SK-N-SH (cell line): ENCODE data around the gene LRRC8C. TPM values are rescaled to one million over a fixed set of nuclear protein-coding genes. Genes with fewer than 3 reads are reported as not detected.

Experiments used
- CTCF ChIA-PET: fragments of 300-600, 350-600 bp; formaldehyde crosslinking; extraction: SDS; loops from one replicate; lab custom pipeline; 2021; lab: Yijun Ruan, JAX
- POLR2A ChIA-PET: fragments of 350-600 bp; sonication (Branson Sonifier 250); formaldehyde crosslinking; extraction: SDS; loops from one replicate; lab custom pipeline; 2020; ENCODE audit warnings: antibody characterized with exemption, inconsistent platforms; lab: Yijun Ruan, JAX
- DNase-seq: peaks from one replicate; pipeline ENCODE4 v3.0.0; 2012
- H2AFZ ChIP-seq: fragments of 200-600 bp; sonication (generic); 2 replicates; pipeline ENCODE4 v1.8.1; 2016; ENCODE audit warnings: antibody characterized with exemption, mild to moderate bottlenecking, low read depth
- H3F3A ChIP-seq: fragments of 200-600 bp; sonication (generic); replicated peaks from 2 replicates; pipeline ENCODE3; 2016; ENCODE audit warnings: antibody characterized with exemption, mild to moderate bottlenecking; ENCODE audit not compliant: insufficient read depth
- H3K27ac ChIP-seq, 2 experiments: fragments of 200-500 bp in 1 of 2; fragments of 200-600 bp in 1 of 2; sonication (Bioruptor generic) in 1 of 2; sonication (generic), shearing (Covaris generic) in 1 of 2; 2 replicates each; pipeline versions ENCODE4 v1.5.1 to v1.6.1; 2014 to 2016; ENCODE audit warnings: low read depth in 2 of 2, inconsistent platforms in 1 of 2, low read length in 1 of 2, mild to moderate bottlenecking in 1 of 2, mixed read lengths in 1 of 2
- H3K27me3 ChIP-seq: fragments of 200-600 bp; sonication (generic), shearing (Covaris generic); 2 replicates; pipeline ENCODE4 v1.6.1; 2016; ENCODE audit warnings: mixed run types; ENCODE audit not compliant: insufficient read depth
- H3K36me3 ChIP-seq, 2 experiments: fragments of 200-500 bp in 1 of 2; fragments of 200-600 bp in 1 of 2; sonication (Bioruptor generic) in 1 of 2; sonication (generic) in 1 of 2; replicated peaks in 1 of 2; 2 replicates each; pipeline versions ENCODE3 to v1.5.1; 2014 to 2016; ENCODE audit warnings: low read length in 1 of 2, mild to moderate bottlenecking in 1 of 2; ENCODE audit not compliant: insufficient read depth in 2 of 2, control insufficient read depth in 1 of 2
- H3K4me1 ChIP-seq, 2 experiments: fragments of 200-500 bp in 1 of 2; fragments of 200-600 bp in 1 of 2; sonication (Bioruptor generic) in 1 of 2; sonication (generic), shearing (Covaris generic) in 1 of 2; 2 replicates each; pipeline versions ENCODE4 v1.5.1 to v1.6.1; 2014 to 2016; ENCODE audit warnings: low read depth in 1 of 2, low read length in 1 of 2, mixed run types in 1 of 2; ENCODE audit not compliant: insufficient read depth in 2 of 2, control insufficient read depth in 1 of 2
- H3K4me2 ChIP-seq: fragments of 200-600 bp; sonication (generic), shearing (Covaris generic); 2 replicates; pipeline ENCODE4 v1.6.1; 2017; ENCODE audit warnings: mixed run types
- H3K4me3 ChIP-seq, 2 experiments: fragments of 200-500 bp in 1 of 2; fragments of 200-600 bp in 1 of 2; sonication (Bioruptor generic) in 1 of 2; sonication (generic), shearing (Covaris generic) in 1 of 2; 2 replicates each; pipeline versions ENCODE4 v1.5.1 to v1.8.1; 2014 to 2016; ENCODE audit warnings: low read depth in 2 of 2, inconsistent platforms in 1 of 2, low read length in 1 of 2, mild to moderate bottlenecking in 1 of 2, mixed read lengths in 1 of 2, moderate library complexity in 1 of 2
- H3K79me2 ChIP-seq: fragments of 200-600 bp; sonication (generic); 2 replicates; pipeline ENCODE4 v1.8.1; 2017; ENCODE audit warnings: mild to moderate bottlenecking; ENCODE audit not compliant: insufficient read depth
- H3K9ac ChIP-seq: fragments of 200-600 bp; sonication (generic); 2 replicates; pipeline ENCODE4 v1.6.1; 2017; ENCODE audit warnings: mixed run types
- H3K9me2 ChIP-seq: fragments of 200-600 bp; sonication (generic); 2 replicates; pipeline ENCODE4 v1.6.1; 2017; ENCODE audit warnings: mixed run types
- H3K9me3 ChIP-seq: fragments of 200-600 bp; sonication (generic); 2 replicates; pipeline ENCODE4 v1.6.1; 2017; ENCODE audit warnings: mixed run types, mild to moderate bottlenecking, moderate library complexity
- H4K20me1 ChIP-seq: fragments of 200-600 bp; sonication (generic); 2 replicates; pipeline ENCODE4 v1.6.1; 2017; ENCODE audit warnings: mild to moderate bottlenecking, mixed run types; ENCODE audit not compliant: insufficient read depth
- CHD2 ChIP-seq: fragments of 150-350 bp; IDR thresholded peaks from 2 replicates; pipeline ENCODE4 v1.6.1; 2018; ENCODE audit warnings: low read length; ENCODE audit not compliant: partially characterized antibody
- EP300 ChIP-seq, 2 experiments: IDR thresholded peaks; 2 replicates each; pipeline versions ENCODE4 v1.4.0 to v1.6.1; 2012; ENCODE audit warnings: borderline replicate concordance in 1 of 2, low read depth in 1 of 2, low read length in 1 of 2
- FOSL2 ChIP-seq: IDR thresholded peaks from 2 replicates; pipeline ENCODE4 v1.4.0; 2012; ENCODE audit warnings: low read depth, mild to moderate bottlenecking, moderate library complexity, borderline replicate concordance
- GABPA ChIP-seq: IDR thresholded peaks from 2 replicates; pipeline ENCODE4 v1.4.0; 2012; ENCODE audit warnings: low read depth, mild to moderate bottlenecking
- IRF3 ChIP-seq: fragments of 150-350 bp; IDR thresholded peaks from 2 replicates; pipeline ENCODE4 v1.6.1; 2016; ENCODE audit warnings: mild to moderate bottlenecking, low read depth, low read length
- MAX ChIP-seq: IDR thresholded peaks from 2 replicates; pipeline ENCODE4 v1.4.0; 2012; ENCODE audit warnings: low read depth
- NFIC ChIP-seq: IDR thresholded peaks from 2 replicates; pipeline ENCODE4 v1.4.0; 2012; ENCODE audit warnings: borderline replicate concordance
- NRF1 ChIP-seq: IDR thresholded peaks from 2 replicates; pipeline ENCODE4 v1.6.1; 2012; ENCODE audit warnings: low read depth, mild to moderate bottlenecking, low read length
- PBX3 ChIP-seq: IDR thresholded peaks from 2 replicates; pipeline ENCODE4; 2012
- RAD21 ChIP-seq: IDR thresholded peaks from 2 replicates; pipeline ENCODE4 v1.6.1; 2012; ENCODE audit warnings: mild to moderate bottlenecking, low read length
- RCOR1 ChIP-seq: fragments of 150-350 bp; IDR thresholded peaks from 2 replicates; pipeline ENCODE4 v1.6.1; 2017; ENCODE audit warnings: antibody characterized with exemption, low read length
- RFX5 ChIP-seq: IDR thresholded peaks from 2 replicates; pipeline ENCODE4 v1.6.1; 2012; ENCODE audit warnings: mild to moderate bottlenecking, improper control_type of control experiment, low read length
- RXRA ChIP-seq: IDR thresholded peaks from 2 replicates; pipeline ENCODE4 v1.4.0; 2012; ENCODE audit warnings: low read depth, mild to moderate bottlenecking, borderline replicate concordance
- SIN3A ChIP-seq: IDR thresholded peaks from 2 replicates; pipeline ENCODE4 v1.6.1; 2012; ENCODE audit warnings: low read depth, mild to moderate bottlenecking, low read length, moderate library complexity, borderline replicate concordance
- SMC3 ChIP-seq: IDR thresholded peaks from 2 replicates; pipeline ENCODE4 v1.6.1; 2012; ENCODE audit warnings: low read depth, low read length, improper control_type of control experiment
- TAF1 ChIP-seq: IDR thresholded peaks from 2 replicates; pipeline ENCODE4 v1.6.1; 2012; ENCODE audit warnings: low read depth, mild to moderate bottlenecking, low read length, moderate library complexity, borderline replicate concordance
- TCF12 ChIP-seq: IDR thresholded peaks from 2 replicates; pipeline ENCODE4 v1.4.0; 2012
- TEAD4 ChIP-seq: IDR thresholded peaks from 2 replicates; pipeline ENCODE4 v1.4.0; 2012; ENCODE audit warnings: mild to moderate bottlenecking, borderline replicate concordance; ENCODE audit not compliant: insufficient read depth
- USF1 ChIP-seq: IDR thresholded peaks from 2 replicates; pipeline ENCODE4 v1.4.0; 2012; ENCODE audit warnings: low read depth, borderline replicate concordance
- USF2 ChIP-seq: fragments of 150-350 bp; IDR thresholded peaks from 2 replicates; pipeline ENCODE4 v1.6.1; 2017; ENCODE audit warnings: antibody characterized with exemption, low read length, low read depth, borderline replicate concordance
- WGBS: methylation state at CpG from one replicate; pipeline ENCODE4 v1.1.6; 2017; ENCODE audit warnings: low lambda C conversion rate; 5-methylcytosine and 5-hydroxymethylcytosine counted together
- polyA plus RNA-seq, 3 experiments: library from polyadenylated mRNA; depleted of rRNA; stranded (reverse); fragments of >200 nt; gene quantifications; 2 replicates each; pipeline ENCODE4 v1.2.3, GENCODE V29; 2012

LRRC8C gene
- polyA plus RNA-seq, 1 of the 3 experiments (the other 2 are of a cell fraction) = 4.2 TPM

- no peak overlapping the region for H3K27ac ChIP-seq
- CTCF ChIA-PET = interaction anchor here (1.1 to 1.4 kb wide), 2 partner anchors 59 to 101 kb away, joined by 3 to 5 read pairs; no protein-coding TSS in a partner anchor
These were observed 70.5 kb downstream of the LRRC8C start for GRCh38 chr1:89703469-89703868.

GRCh38 chr1:89704014-89704413 lies 71.1 kb downstream of the LRRC8C start:
- H3K9ac ChIP-seq = no peak overlapping the region
- no peaks in the 10 kb centered on the region for H3K27me3 ChIP-seq
- no peak overlapping the region for H3K4me3 ChIP-seq
- peaks cover 5 to 9% of the 10 kb centered on the region in 2 experiments; a peak in 3 of 4 replicates for H3K4me1 ChIP-seq
- WGBS = 91% methylated on average over 2 of the region's 2 CpGs
- no peaks in the 10 kb centered on the region for H3K9me2 ChIP-seq
- no peak overlapping the region for H3K27ac ChIP-seq
- DNase-seq = no peak
- no peaks in the 10 kb centered on the region for H3K9me3 ChIP-seq
- no peak overlapping the region for H2AFZ ChIP-seq
- no peaks in the 10 kb centered on the region for H3K79me2 ChIP-seq
- no peaks in the 10 kb centered on the region for H4K20me1 ChIP-seq
- H3K4me2 ChIP-seq = no peak overlapping the region
- ChIA-PET POLR2A (no interaction called here), CTCF (interaction anchor here (1.4 kb wide), 1 partner anchor 59 kb away, joined by 5 read pairs; no protein-coding TSS in a partner anchor)
- H3K36me3 ChIP-seq = peaks cover 0 to 3% of the 10 kb centered on the region in 2 experiments
- H3F3A ChIP-seq = no peaks in the 10 kb centered on the region
- no peak for TF ChIP-seq NRF1
- no peak for TF ChIP-seq GABPA
- no peak for TF ChIP-seq RXRA
- TF ChIP-seq RAD21 = no peak
- TF ChIP-seq TEAD4 = no peak
- no peak for TF ChIP-seq SMC3
- TF ChIP-seq USF2 = no peak
- TF ChIP-seq PBX3 = no peak
- no peak for TF ChIP-seq IRF3
- TF ChIP-seq CHD2 = no peak

More at GRCh38 chr1:89703469-89703868, 70.5 kb downstream of the LRRC8C start:
- no peaks in the 10 kb centered on the region for H3F3A ChIP-seq
- H3K4me2 ChIP-seq = no peak overlapping the region
- no peak overlapping the region for H3K4me3 ChIP-seq
- no peak for DNase-seq
- H4K20me1 ChIP-seq = no peaks in the 10 kb centered on the region
- no peaks in the 10 kb centered on the region for H3K36me3 ChIP-seq
- H2AFZ ChIP-seq = no peak overlapping the region
- no peaks in the 10 kb centered on the region for H3K27me3 ChIP-seq
- H3K4me1 ChIP-seq = peaks cover 0 to 14% of the 10 kb centered on the region in 2 experiments; a peak in 3 of 4 replicates
- H3K9ac ChIP-seq = no peak overlapping the region
- POLR2A ChIA-PET = no interaction called here
- no peaks in the 10 kb centered on the region for H3K79me2 ChIP-seq
- TF ChIP-seq RCOR1 (no peak), RFX5 (no peak), USF1 (no peak), MAX (no peak), SIN3A (no peak), RXRA (no peak), TCF12 (no peak), NFIC (no peak), EP300 (IDR thresholded peaks at IDR 0.05; ENCODE audit: borderline replicate concordance in 1 of 2, low read depth in 1 of 2, low read length in 1 of 2) (no peak), RAD21 (no peak), NRF1 (no peak), PBX3 (no peak), FOSL2 (no peak), TEAD4 (no peak), GABPA (no peak), CHD2 (no peak), TAF1 (no peak)
- no peaks in the 10 kb centered on the region for H3K9me3 ChIP-seq
- 84% methylated on average over 1 of the region's 1 CpG for WGBS
- H3K9me2 ChIP-seq = no peaks in the 10 kb centered on the region
